Subcutaneous adipose tissue (tissue), 4 donors: ENCODE data around the gene TMEM43. TPM values are rescaled to one million over a fixed set of nuclear protein-coding genes. Genes with fewer than 3 reads are reported as not detected.

Source experiments
- total RNA-seq, 4 donors: library from RNA; depleted of rRNA; stranded (reverse); fragments of >200 nt; gene quantifications; one replicate each; pipeline ENCODE4 v1.1.0, GENCODE V29; 2016
- TF ChIP-seq, protein P1 (sequence below): fragments of 450-650 bp; IDR thresholded peaks from one replicate; pipeline ENCODE4 v1.5.1; 2016; ENCODE audit warnings: low read depth, mild to moderate bottlenecking, control low read depth, antibody characterized with exemption, moderate library complexity

Gene TMEM43
- total RNA-seq, 4 donors from 2014 or later, result 98.7 to 169 (median 129) TPM

DNA sequence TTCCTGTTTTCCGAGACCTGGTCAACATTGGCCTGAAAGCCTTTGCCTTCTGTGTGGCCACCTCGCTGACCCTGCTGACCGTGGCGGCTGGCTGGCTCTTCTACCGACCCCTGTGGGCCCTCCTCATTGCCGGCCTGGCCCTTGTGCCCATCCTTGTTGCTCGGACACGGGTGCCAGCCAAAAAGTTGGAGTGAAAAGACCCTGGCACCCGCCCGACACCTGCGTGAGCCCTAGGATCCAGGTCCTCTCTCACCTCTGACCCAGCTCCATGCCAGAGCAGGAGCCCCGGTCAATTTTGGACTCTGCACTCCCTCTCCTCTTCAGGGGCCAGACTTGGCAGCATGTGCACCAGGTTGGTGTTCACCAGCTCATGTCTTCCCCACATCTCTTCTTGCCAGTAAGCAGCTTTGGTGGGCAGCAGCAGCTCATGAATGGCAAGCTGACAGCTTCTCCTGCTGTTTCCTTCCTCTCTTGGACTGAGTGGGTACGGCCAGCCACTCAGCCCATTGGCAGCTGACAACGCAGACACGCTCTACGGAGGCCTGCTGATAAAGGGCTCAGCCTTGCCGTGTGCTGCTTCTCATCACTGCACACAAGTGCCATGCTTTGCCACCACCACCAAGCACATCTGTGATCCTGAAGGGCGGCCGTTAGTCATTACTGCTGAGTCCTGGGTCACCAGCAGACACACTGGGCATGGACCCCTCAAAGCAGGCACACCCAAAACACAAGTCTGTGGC lies 16.9 kb downstream of the TMEM43 start:
- TF ChIP-seq, protein P1, sequence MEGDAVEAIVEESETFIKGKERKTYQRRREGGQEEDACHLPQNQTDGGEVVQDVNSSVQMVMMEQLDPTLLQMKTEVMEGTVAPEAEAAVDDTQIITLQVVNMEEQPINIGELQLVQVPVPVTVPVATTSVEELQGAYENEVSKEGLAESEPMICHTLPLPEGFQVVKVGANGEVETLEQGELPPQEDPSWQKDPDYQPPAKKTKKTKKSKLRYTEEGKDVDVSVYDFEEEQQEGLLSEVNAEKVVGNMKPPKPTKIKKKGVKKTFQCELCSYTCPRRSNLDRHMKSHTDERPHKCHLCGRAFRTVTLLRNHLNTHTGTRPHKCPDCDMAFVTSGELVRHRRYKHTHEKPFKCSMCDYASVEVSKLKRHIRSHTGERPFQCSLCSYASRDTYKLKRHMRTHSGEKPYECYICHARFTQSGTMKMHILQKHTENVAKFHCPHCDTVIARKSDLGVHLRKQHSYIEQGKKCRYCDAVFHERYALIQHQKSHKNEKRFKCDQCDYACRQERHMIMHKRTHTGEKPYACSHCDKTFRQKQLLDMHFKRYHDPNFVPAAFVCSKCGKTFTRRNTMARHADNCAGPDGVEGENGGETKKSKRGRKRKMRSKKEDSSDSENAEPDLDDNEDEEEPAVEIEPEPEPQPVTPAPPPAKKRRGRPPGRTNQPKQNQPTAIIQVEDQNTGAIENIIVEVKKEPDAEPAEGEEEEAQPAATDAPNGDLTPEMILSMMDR, result no peak

DNA sequence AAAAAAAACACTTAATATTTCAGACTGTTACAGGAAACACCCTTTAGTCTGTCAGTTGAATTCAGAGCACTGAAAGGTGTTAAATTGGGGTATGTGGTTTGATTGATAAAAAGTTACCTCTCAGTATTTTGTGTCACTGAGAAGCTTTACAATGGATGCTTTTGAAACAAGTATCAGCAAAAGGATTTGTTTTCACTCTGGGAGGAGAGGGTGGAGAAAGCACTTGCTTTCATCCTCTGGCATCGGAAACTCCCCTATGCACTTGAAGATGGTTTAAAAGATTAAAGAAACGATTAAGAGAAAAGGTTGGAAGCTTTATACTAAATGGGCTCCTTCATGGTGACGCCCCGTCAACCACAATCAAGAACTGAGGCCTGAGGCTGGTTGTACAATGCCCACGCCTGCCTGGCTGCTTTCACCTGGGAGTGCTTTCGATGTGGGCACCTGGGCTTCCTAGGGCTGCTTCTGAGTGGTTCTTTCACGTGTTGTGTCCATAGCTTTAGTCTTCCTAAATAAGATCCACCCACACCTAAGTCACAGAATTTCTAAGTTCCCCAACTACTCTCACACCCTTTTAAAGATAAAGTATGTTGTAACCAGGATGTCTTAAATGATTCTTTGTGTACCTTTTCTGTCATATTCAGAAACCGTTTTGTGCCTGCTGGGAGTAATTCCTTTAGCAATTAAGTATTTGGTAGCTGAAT lies 17.9 kb downstream of the TMEM43 start:
- TF ChIP-seq, protein P1, result no peak

DNA sequence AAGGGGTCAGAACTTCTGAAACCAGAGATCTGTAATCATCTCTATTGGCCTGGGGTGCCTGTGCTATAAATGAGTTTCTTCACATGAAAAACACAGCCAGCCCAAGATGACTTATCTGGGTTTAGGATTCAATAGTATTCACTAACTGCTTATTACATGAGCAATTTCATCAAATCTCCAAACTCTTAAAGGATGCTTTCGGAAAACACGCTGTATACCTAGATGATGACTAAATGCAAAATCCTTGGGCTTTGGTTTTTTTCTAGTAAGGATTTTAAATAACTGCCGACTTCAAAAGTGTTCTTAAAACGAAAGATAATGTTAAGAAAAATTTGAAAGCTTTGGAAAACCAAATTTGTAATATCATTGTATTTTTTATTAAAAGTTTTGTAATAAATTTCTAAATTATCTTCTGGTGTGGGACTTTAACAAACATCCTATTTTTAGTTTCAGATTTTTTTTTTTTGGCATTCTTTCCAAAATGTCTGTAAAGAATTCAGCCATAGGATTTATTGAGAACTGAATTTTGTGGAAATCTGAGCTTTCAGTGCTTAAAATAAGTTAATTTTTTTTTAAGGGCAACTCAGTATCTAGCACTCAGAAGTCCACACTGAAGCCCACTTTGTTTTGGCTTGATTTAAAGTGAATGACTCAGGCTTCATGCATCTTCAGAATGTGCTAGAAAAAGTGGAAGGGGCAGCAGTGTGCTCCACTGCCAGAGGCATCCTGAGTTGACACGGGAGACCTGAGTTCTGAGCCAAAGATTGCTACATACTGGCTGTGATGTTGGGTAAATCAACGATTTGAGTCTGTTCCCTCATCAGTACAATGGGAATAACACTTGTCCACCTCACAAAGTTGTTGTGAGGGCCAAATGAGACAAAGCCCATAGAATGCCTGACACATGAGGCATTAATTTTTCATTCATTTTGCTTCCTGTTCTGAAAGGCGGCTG lies 18.7 kb downstream of the TMEM43 start:
- TF ChIP-seq, protein P1, result no peak

DNA sequence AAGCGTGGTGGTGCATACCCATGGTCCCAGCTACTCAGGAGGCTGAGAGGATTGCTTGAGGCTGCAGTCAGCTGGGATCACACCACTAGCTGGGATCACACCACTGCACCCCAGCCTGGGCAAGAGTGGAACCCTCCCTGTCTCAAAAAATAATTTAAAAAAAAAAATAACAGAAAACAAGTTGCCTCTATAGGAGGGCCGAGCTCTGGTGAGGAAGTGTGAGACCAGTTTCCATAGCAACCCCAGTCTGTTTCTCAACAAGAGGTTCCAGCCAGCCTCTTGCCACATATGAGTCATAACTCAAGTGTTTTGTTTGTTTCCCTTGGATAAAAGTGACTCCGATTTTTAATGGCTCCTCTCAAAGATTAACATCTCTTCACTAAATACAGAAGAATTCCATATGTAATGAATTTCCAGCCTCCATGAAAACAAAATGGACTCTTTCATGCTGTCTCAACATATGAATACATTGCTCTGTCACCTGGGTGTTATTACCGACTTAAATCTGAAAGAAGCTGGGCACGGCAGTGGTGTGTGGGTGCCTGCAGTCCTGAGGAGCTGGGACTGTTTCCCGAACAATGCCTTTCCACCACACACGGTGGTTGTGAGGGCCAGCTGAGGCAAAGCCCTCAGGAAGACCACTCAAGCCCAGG lies 19.7 kb downstream of the TMEM43 start:
- TF ChIP-seq, protein P1, result no peak

DNA sequence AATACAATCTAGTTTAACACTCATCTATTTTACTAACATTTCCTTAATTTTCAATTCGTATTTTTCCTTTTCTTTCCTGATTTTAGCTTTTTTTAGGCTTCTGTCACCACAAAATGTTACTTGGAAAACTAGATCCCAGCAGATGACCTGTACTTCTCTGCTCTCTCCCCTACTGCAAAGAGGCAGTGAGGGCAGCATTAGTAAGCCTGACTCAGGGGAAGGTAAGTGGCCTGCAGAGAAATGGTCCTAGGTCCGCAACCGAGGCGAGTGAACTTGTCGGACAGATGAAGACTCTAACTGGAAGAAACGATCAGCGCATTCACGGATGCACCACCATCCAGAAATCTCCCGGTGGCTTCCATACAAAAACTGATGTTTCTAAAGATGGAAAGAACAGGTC lies 20.4 kb downstream of the TMEM43 start:
- TF ChIP-seq, protein P1, result no peak

DNA sequence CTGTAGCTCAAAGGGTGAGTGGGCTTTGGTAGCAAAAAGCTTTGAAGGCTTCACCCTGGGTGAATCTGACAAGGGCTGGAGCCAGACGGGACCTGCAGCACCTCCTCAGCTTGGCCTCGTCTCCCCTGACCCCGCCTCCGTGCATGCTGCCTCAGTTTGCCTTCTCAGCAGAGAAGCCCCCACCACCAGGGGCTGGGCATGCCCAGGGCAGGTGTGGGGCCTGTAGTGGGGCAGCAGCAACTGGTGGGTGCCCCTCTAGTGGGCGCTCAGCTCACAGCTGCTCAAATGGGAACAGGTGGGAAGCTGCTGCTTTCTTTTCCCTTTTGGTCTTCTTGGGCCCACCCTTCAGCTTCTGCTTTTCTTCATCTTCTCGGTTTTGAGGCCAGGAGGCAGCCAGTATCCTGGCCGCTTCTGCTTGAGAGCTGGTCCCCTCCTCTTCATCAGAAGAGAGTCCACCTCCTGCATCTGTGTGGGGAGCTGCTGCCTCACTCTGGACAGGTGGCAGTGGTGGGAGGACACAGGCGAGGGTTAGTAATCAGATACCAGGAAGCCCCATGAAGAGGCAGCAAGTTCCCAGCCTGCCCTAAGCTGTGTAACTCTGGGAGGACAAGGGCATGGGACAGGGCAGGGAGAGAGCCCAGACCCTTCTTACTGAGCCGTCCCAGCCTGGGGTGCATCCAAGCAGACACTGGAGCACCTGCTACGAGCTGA lies 21.0 kb downstream of the TMEM43 start:
- TF ChIP-seq, protein P1, result no peak
